Measurements from ENCODE around the gene CLASRP.

GRCh38 chr19:45058622-45059159 is 19.8 kb downstream of the CLASRP start:
- TF ChIP-seq POLR2A (IDR thresholded peaks at IDR 0.05; ENCODE audit: low read length) (no peak), GATA1 (IDR thresholded peaks at IDR 0.05; ENCODE audit: low read depth, low read length) (no peak)

All from erythroblast (primary cell).